Upper lobe of left lung (tissue), 4 donors: ENCODE measurements around the gene ARHGAP23.
"Not testable (repeated sequence)": the region's sequence is repeated elsewhere in the genome, so short reads cannot be mapped to it uniquely, and the experiment has no call there.

Experiments
- CTCF ChIP-seq, 6 experiments: fragments of 450-650 bp in 4 of 6; fragments of 200-600 bp in 2 of 6; sonication (generic) in 2 of 6; IDR thresholded peaks; one replicate each; pipeline ENCODE4 v1.5.1; 2016 to 2019; ENCODE audit warnings: antibody characterized with exemption in 6 of 6
- POLR2A ChIP-seq, 4 donors: fragments of 450-650 bp; IDR thresholded peaks; one replicate each; pipeline ENCODE4 v1.5.1; 2016 to 2017; ENCODE audit warnings: antibody characterized with exemption in 4 of 4, mild to moderate bottlenecking in 2 of 4
- POLR2AphosphoS5 ChIP-seq, 2 donors: sonication (generic); formaldehyde crosslinking; IDR thresholded peaks; one replicate each; pipeline ENCODE4 v1.5.1; 2017; ENCODE audit warnings: antibody characterized with exemption in 2 of 2

- TF ChIP-seq POLR2A, CTCF, POLR2AphosphoS5 (IDR thresholded peaks at IDR 0.05): not testable (repeated sequence)
Observed at GRCh38 chr17:38503286-38503913, 75.1 kb downstream of the ARHGAP23 start.
